ENCODE measurements around the gene FGFR4. TPM values are rescaled to one million over a fixed set of nuclear protein-coding genes. Genes with fewer than 3 reads are reported as not detected.

The FGFR4 gene
- total and polyA plus RNA-seq, 7 donors: 1.6 to 6.5 (median 3.5) TPM

DNA sequence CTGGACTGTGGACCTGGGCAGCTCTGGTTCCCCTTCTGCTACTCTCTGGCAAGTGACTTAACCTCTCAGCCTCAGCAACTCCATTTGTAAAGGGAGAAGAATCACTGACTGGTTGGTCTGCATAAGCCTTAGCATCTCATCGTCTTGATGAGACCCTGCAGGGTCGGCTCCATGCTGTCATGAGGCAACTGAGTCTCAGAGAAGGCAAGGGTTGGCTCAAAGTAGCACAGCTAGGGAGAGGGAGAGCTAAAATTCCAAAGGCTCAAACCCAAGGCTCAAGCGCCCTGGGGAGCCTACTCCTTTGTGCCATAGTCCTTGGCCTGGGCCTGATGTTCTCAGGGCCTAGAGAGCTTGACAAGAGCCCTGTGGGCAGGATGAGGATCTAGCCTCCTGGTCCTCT, 4.5 kb downstream of the FGFR4 start:
- ATAC-seq (no peak), DNase-seq (no peak)
- Histone ChIP-seq H3K4me3 (no peak overlapping the region), H3K4me1 (peaks cover 7% of the 10 kb centered on the region), H3K9me3 (no peaks in the 10 kb centered on the region), H3K27ac (no peak overlapping the region), H3K36me3 (ENCODE audit: insufficient read depth in 1 of 2, low read depth in 1 of 2) (no peaks in the 10 kb centered on the region), H3K27me3 (ENCODE audit: insufficient read depth in 3 of 3, low read length in 2 of 3) (peaks cover 0 to 52% (median 4%) of the 10 kb centered on the region in 3 donors)
- WGBS, 3 donors: 63 to 83% (median 68%) methylated on average over 3 of the region's 3 CpGs
- TF ChIP-seq, protein P1, sequence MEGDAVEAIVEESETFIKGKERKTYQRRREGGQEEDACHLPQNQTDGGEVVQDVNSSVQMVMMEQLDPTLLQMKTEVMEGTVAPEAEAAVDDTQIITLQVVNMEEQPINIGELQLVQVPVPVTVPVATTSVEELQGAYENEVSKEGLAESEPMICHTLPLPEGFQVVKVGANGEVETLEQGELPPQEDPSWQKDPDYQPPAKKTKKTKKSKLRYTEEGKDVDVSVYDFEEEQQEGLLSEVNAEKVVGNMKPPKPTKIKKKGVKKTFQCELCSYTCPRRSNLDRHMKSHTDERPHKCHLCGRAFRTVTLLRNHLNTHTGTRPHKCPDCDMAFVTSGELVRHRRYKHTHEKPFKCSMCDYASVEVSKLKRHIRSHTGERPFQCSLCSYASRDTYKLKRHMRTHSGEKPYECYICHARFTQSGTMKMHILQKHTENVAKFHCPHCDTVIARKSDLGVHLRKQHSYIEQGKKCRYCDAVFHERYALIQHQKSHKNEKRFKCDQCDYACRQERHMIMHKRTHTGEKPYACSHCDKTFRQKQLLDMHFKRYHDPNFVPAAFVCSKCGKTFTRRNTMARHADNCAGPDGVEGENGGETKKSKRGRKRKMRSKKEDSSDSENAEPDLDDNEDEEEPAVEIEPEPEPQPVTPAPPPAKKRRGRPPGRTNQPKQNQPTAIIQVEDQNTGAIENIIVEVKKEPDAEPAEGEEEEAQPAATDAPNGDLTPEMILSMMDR (IDR thresholded peaks at IDR 0.05): no peak
- intact Hi-C loops (cut with DNase I): no loop called here

- Histone ChIP-seq H3K4me1 (no peaks in the 10 kb centered on the region), H3K27ac (no peak overlapping the region), H3K9me3 (no peaks in the 10 kb centered on the region), H3K4me3 (no peak overlapping the region), H3K36me3 (ENCODE audit: insufficient read depth in 1 of 2, low read depth in 1 of 2) (no peaks in the 10 kb centered on the region), H3K27me3 (ENCODE audit: insufficient read depth in 3 of 3, low read length in 2 of 3) (peaks cover 0 to 45% (median 4%) of the 10 kb centered on the region in 3 donors)
- TF ChIP-seq, protein P1 (IDR thresholded peaks at IDR 0.05): no peak
- intact Hi-C loops (cut with DNase I): no loop called here
- ATAC-seq (no peak), DNase-seq (no peak)
- 68 to 77% (median 70%) methylated on average over 32 of the region's 32 CpGs for WGBS, 3 donors
Observed at GRCh38 chr5:177092178-177093081, 5.7 kb downstream of the FGFR4 start.

DNA sequence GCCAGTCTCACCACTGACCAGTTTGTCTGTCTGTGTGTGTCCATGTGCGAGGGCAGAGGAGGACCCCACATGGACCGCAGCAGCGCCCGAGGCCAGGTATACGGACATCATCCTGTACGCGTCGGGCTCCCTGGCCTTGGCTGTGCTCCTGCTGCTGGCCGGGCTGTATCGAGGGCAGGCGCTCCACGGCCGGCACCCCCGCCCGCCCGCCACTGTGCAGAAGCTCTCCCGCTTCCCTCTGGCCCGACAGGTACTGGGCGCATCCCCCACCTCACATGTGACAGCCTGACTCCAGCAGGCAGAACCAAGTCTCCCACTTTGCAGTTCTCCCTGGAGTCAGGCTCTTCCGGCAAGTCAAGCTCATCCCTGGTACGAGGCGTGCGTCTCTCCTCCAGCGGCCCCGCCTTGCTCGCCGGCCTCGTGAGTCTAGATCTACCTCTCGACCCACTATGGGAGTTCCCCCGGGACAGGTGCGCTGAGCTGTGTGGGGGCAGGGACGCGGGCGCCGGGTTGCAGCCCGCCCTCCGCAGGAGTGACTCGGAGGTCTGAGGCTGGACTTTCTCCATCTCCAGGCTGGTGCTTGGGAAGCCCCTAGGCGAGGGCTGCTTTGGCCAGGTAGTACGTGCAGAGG, 6.5 kb downstream of the FGFR4 start:
- Histone ChIP-seq H3K36me3 (ENCODE audit: insufficient read depth in 1 of 2, low read depth in 1 of 2) (no peaks in the 10 kb centered on the region), H3K9me3 (no peaks in the 10 kb centered on the region), H3K4me3 (no peak overlapping the region), H3K4me1 (peaks cover 3% of the 10 kb centered on the region), H3K27ac (no peak overlapping the region), H3K27me3 (ENCODE audit: insufficient read depth in 3 of 3, low read length in 2 of 3) (peaks cover 0 to 37% (median 4%) of the 10 kb centered on the region in 3 donors)
- intact Hi-C loops (cut with DNase I): no loop called here
- TF ChIP-seq, protein P1 (IDR thresholded peaks at IDR 0.05): no peak
- no peak for ATAC-seq
- DNase-seq: no peak
- 72 to 85% (median 77%) methylated on average over 34 to 40 of the region's 40 CpGs for WGBS, 3 donors

DNA sequence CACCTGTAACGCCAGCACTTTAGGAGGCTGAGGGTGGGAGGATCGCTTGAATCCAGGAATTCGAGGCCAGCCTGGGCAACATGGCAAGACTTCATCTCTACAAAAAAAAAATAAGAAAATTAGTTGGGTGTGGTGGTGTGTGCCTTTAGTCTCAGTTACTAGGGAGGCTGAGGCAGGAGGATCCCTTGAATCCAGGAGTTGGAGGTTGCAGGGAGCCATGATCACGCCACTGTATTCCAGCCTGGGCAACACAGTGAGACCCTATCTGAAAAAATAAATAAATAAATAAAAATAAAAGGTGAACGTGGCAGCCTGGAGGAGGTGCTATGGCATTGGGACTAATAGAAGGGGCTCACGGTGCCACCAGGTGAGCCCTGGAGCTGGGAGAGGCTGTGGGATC, 7.1 kb downstream of the FGFR4 start:
- H3K27me3 ChIP-seq (ENCODE audit: insufficient read depth in 3 of 3, low read length in 2 of 3): peaks cover 0 to 34% (median 2%) of the 10 kb centered on the region in 3 donors
- H3K27ac ChIP-seq: no peak overlapping the region
- intact Hi-C loops (cut with DNase I): no loop called here
- no peak overlapping the region for H3K4me3 ChIP-seq
- ATAC-seq (no peak), DNase-seq (no peak)
- peaks cover 5% of the 10 kb centered on the region for H3K4me1 ChIP-seq
- no peaks in the 10 kb centered on the region for H3K9me3 ChIP-seq
- TF ChIP-seq, protein P1 (IDR thresholded peaks at IDR 0.05): no peak
- no peaks in the 10 kb centered on the region for H3K36me3 ChIP-seq (ENCODE audit: insufficient read depth in 1 of 2, low read depth in 1 of 2)
- 78 to 91% (median 87%) methylated on average over 6 of the region's 6 CpGs for WGBS, 3 donors

Data from psoas muscle (tissue), 8 donors.